Glomerular visceral epithelial cell (primary cell): ENCODE data around the gene ADAMTS1.
"Not testable (repeated sequence)": the region's sequence is repeated elsewhere in the genome, so short reads cannot be mapped to it uniquely, and the experiment has no call there.

Source experiments
- DNase-seq: peaks from one replicate; pipeline ENCODE4 v3.0.0-alpha.2; 2016; ENCODE audit errors: extremely low spot score

Gene ADAMTS1

DNA sequence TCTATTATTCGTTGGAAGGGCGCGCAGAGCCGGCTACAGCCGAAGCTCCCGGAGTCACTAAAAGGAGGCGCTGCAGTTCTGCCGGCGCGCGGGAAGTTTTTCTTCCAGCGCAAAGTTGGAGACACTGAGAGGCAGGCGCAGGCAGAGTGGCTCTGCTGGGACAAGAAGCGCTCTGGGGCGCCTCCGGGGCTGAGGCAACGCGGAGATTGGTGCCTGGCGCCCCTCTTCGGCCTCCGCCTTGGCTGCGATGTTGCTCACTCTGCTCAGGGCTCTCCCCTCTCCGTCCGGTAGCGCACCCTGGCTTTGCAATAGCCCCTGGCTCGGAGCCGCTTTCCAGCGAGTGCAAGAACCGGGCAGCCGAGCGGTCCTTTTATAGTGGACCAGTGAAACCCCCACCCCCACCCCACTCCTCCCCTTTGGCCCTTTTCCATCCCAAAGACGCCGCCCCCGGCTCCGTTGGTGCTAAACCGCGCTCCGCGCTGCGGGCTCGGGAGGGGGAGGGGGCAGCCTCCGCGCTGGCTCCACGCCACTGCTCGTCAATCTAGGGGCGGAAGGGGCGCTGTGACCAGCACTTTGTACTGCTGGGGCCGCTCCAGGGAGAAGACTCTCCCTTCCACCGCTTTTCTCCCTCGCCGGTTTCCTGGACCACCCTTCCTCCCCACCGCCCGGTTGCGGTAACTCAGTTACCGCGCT, at the start of gene ADAMTS1:
Gene ADAMTS1 (minus strand): TSS at position 344 of the 693 bp plus-strand sequence. CDS start 455 bp downstream, outside the sequence.
- DNase-seq, result peak; percentile 95

DNA sequence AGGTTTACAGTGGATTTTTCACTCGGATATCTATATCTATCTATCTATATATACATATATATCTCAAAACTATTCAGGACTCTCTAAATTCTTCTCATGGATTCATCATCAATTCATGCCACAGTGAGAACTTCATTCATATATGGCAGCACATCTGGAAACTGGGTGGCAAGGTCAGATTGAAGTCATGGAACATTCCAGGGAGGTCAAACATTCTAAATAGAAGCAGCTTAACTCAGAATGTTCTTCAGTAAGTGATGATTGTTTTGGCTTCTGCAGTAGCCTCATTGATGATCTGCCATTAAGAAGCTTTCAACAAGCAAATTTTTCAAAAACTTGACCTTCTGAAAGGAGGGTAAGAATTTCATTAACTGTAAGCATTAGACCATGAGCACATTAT, 46.9 kb upstream of the ADAMTS1 start:
- DNase-seq, result no peak

DNA sequence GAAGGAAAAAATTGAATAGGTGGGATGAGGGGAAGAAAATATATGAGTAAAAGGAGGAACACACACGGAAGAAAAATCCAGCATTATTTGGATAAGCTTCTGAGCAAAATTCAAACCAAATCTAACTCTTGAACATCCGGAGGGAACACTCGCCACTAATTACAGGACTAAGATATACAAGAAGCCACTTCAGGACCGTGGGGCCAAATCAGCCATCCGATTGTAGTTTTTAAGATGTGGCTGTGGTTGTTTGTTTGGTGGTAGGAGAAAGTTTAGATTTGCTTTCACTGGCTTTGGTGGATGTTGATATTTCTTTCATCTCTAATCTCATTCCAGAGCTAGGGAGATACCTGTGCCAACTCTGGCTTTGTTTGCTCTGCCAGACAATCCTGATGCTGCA, 43.7 kb upstream of the ADAMTS1 start:
- no peak for DNase-seq

DNA sequence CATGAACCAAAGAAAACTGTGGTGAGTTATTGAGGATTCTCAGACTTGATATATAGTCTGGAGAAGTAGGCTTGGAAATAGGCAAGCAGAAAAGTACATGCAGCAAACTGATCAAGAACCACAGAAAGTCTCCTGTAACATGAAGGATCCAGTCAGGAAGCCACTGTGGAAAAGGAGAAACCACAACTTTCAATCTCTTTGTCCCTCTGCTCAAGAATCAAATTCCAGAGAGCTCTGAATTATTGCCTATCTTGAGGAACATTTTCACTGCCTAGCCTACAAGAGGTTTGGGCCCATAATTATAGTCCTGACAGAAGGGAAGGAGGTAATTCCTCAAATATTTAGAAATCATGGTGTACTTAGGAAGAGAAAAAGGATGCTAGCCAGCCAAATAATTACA, 43.0 kb upstream of the ADAMTS1 start:
- DNase-seq, result no peak

DNA sequence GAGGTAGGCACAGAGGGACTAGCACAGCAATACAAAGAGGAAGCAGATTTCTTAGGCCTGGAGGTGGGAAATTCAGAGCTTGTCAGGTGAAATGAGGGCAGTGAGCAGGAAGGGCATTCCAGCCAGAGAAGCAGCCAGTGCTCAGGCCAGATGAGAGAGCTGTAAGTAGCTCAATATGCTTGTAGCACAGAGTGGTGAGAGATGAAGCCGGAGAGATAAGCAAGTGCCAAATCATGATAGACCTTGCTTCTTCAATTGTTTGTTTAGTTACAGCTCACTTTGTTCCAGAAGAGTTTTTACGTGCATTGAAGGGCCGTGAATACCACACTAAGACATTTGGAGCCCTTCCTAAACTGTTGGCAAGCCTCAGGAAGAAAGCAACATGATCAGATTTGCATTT, 42.0 kb upstream of the ADAMTS1 start:
- DNase-seq, result no peak

DNA sequence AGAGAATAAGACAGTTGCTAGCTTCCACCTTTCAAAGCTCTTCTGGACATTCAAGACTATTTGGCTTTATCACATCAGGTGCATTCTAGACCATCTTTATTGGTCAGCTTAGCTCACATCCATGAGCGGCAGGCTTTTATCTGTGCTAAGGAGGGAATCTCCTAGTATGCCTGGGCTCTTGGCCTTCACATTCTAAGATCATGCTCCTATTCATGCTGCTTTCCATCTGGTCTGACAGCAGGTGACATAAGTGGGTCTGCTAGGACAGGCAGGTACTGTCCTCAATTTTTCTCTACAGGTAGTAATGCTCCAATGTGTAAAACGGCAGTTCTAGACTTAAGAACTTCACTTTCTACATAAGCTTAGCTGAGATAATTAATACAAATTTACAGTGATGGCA, 39.2 kb upstream of the ADAMTS1 start:
- no peak for DNase-seq

DNA sequence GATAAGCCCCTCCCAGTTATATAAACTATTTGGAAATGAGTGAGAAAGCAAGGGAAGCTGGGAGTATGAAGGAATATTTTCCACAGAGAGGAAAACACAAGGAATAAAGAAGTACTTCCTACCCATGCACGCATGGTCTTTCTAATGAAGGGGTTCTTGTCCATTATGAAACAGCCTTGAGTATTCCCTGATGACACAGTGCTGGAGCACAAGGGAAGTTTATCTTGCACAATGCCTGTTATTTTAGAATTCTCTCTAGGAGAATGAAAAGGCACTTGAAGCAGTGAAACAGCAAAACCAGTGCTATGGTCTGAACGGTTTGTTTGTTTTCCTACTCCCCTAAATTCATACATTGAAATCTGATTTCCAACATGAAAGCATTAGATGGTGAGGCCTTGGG, 38.6 kb upstream of the ADAMTS1 start:
- no peak for DNase-seq

DNA sequence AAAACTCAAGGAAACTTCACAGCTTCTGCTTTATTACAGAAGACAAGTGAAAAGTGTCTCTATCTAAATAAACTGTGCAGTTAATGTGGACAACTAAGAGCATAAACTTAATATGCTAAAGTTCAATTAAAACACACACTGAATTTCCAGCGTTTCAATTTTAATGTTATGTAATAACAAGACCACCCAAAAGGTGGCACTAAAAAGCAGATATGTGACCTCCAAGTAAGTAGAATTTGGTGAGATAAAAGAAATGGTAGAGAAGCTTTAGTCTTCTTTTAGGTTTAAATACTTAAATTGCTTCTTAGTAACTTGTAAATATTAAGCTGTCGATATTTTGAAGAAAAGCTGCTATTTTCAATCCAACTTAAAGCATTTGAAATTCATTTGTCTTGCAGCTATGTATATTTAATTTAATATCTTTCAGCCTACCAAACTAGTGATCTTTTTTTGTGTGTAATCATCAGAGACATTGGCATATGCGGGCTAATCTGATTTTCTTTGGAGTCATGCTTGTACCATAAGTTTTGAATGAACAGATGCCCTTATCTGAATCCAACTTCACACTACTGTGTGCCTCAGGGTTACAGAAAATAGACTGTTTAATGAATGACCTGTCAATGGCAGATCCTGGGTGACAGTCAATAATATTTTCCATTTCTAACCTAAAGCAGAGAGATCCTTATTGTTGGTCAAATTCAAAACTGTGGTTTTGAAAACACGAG, 36.5 kb upstream of the ADAMTS1 start:
- peak; percentile 31 for DNase-seq

DNA sequence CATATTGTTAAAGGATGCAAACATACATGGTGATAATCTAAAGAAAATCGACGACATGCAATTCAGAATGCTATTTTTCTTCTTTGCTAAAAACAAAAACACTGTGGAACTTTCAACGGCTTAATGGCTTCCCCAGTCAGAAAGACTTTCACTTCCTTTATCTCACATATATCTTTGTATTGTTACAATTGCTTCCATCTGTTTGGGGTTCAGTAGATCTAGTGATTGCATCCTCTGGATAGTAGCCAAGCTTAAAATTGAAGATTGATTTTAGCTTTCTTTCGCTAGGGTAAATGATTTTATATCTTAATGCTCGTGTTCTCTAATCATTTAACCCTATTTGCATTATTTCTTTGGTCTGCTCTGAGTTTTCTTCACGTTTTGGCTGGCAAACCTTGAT, 31.8 kb upstream of the ADAMTS1 start:
- no peak for DNase-seq

DNA sequence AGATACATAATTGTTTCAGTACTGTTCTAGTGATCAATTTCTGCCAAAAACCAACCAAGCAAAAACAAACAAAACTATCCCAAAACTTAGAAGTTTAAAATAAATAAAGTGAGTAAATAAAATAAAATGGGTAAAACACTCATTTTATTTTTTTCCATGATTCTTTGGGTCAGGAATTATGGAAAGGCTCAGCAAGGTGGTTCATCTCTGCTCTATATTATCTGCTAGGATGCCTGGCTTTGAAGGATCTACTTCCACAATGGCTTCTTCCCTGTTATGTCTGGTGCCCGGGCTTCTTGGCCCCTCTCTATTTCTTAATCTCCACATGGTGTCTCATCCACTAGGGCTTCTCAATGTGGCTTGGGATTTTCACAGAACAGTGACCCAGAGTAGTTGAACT, 29.1 kb upstream of the ADAMTS1 start:
- DNase-seq, result no peak

DNA sequence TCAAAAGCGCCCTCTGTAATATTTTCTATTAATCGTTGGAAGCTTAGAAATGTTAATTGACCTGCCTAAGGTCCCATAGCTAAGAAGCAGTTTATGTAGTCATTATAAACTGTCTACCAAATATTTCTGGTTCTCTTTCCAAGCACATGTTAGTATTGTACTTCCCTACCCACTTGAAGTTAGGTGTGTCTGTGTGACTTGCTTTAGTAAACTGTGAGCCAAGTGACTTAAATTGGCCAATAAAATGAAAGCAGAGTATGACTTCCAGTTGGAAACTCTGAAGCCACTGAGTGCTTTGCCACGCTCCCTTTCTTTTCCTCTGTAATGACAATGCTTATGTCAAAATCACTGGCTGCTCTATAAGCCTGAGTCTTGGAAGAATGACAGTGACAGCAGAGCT, 20.6 kb upstream of the ADAMTS1 start:
- no peak for DNase-seq

DNA sequence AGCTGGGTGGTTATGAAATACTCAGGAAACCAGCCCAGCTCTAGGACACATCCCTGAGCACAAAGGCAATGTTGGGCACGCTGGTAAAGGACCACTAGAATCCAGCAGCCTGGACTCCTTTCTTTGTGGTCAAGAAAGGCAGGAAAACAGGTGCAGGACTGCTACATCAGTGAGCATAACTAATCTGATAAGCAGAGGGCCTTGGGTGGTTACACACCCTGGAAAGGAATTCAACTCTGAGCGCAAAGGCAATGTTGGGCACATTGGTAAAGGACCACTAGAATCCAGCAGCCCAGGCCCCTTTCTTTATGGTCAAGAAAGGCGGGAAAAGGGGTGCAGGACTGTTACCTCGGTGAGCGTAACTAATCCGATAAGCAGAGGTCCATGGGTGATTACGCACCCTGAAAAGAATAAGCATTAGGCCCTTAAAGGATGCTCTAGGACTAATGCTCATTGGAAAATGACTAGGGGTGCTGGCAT, 11.7 kb upstream of the ADAMTS1 start:
- DNase-seq, result not testable (repeated sequence)

DNA sequence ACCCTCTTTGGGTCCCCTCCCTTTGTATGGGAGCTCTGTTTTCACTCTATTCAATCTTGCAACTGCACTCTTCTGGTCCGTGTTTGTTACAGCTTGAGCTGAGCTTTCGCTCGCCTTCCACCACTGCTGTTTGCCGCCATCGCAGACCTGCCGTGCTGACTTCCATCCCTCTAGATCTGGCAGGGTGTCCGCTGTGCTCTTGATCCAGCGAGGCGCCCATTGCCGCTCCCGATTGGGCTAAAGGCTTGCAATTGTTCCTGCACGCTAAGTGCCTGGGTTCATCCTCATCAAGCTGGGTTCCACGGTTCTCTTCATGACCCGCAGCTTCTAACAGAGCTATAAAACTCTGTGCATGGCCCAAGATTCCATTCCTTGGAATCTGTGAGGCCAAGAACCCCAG, 9.5 kb upstream of the ADAMTS1 start:
- DNase-seq, result not testable (repeated sequence)

DNA sequence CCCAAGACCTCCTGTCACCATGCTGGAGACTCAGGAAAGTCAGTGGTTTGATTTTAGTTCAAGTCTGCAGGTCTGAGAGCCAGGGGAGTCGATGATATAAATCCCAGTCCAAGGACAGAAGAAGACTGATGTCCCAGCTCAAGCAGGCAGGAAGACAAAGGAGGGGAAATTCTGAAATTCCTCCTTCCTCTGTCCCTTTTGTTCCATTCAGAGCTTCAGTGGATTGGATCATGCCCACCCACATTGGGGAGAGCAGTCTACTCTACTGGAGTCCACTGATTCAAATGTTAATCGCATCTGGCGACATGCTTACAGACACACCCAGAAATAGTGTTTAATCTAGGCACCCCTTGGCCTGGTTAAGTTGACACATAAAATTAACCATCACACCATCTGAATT, 7.2 kb upstream of the ADAMTS1 start:
- no peak for DNase-seq

DNA sequence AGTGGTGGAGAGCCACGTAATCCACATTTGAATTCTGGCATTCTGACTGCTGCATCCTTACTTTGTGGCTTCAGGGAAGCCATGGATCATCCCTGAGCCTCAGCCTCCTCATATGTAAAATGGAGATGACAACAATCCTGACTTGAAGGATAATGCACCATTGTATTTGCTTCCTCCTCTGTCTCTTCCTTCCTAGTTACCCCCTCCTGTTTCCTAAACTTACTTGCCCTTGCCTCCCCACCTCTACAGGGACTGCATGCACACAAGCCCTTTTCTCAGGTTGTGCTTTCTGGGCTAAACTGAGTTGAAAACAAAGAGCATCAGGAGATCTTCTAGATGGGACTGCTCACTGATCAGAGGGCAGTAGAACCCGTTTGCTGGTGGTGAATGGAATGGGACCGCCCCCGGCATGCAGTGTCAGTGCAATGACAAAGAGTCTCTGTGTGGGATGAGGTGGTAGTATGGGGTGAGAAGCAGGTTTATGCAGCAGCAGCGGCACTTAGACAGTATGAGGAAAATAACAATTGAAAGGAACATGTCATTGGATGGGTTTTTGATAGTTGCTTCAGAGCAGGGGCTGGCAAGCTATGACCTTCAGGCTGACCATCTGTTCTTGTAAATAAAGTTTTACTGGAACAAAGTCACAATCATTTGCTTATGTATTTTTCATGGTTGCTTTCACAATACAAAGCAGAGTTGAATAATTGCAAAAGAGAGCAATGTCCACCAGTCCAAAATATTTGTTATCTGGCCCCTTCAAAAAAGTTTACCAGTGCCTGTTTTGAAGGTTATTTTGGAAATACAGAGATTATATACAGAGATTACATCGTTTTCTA, 6.1 kb upstream of the ADAMTS1 start:
- no peak for DNase-seq

DNA sequence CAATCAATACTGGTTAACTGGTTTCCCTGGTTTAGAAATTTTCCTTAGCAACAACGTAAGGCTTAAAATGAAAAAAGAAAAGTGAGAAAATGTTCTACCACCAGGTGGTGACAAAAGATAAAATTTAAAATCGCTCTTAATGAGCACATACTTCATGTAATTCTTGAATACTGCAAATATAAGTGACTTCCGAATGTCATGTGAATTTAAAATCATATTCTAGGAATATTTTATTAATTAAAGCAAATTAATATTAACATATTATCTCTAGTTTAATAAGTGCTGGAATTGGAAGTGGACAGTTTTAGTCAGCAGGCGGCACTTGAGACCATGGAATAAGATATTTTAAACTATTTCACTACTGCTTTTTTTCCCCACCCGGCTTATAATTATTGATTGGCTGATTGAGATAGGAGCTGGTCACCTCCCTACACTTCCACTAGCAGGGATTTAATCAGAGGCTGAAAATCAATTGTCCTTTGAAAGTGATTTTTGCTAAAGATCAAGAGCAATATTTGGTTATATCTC, 5.0 kb upstream of the ADAMTS1 start:
- DNase-seq, result peak; percentile 66

DNA sequence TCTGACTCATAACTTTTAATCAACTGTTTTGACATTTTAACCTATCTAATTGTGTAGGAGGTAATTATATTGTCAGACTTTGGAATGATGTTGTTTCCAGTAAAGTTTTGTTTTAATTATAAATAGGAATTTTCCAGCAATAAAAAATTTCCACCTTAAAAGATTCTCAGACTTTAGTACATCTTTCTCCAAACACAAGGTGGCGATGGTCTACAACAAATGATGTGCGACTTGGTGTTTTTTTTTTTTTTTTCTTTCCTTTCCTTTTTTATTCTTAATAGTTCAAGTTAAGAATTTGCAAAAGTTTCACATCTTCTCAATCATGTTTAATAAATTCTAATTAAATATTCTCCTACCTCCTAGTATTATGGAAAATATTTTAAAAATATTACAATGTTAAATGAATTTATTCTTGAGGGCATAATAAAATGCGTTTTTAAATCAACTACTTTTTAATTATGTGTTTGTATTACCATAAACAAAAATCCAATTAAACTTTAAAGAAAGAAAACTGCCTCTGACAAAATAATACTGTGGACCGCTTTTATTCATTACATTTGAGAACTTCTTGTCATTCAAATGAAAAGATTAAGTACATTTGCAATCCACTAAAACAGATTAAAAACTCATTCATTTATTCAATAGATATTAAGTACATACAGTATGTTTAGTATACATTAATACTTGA, 4.4 kb upstream of the ADAMTS1 start:
- DNase-seq, result peak; percentile 64

DNA sequence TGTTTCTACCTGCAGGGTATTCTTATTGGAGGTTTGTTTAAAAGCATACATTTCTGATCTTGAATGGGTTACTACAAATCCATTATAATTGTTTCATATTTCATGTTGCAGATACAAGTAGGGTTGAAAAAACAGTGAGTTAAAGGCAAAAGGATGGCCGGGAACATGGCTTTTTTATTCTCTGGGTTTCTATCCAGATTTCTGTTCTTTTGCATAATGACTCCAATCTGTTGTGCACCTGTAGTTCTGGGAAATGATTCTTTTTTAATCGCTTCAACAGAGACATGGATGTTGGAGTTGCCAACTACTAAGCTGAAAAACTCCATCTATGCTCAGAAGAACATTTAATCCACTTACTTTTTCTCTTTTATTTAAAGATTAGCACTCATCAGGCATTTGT, 2.7 kb upstream of the ADAMTS1 start:
- no peak for DNase-seq

DNA sequence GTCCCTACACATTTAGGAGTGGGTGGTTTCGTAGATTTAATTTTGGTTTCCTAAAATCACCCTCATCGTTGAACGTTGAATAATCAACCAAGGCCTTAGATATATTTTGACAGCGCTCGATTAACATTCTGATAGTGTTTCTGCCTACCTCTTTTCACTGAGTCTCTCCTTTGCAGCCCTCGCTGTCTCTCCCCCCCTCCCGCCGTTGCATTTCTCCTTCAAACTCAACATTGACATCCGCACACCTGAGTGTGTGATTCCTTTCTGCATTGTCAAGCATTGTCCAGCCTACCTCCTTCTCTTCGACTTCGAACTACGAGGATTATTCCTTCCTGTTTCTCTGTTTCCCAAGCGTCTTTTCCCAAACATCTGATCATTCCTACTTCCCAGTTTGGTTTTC, 1.8 kb upstream of the ADAMTS1 start:
- DNase-seq, result no peak

DNA sequence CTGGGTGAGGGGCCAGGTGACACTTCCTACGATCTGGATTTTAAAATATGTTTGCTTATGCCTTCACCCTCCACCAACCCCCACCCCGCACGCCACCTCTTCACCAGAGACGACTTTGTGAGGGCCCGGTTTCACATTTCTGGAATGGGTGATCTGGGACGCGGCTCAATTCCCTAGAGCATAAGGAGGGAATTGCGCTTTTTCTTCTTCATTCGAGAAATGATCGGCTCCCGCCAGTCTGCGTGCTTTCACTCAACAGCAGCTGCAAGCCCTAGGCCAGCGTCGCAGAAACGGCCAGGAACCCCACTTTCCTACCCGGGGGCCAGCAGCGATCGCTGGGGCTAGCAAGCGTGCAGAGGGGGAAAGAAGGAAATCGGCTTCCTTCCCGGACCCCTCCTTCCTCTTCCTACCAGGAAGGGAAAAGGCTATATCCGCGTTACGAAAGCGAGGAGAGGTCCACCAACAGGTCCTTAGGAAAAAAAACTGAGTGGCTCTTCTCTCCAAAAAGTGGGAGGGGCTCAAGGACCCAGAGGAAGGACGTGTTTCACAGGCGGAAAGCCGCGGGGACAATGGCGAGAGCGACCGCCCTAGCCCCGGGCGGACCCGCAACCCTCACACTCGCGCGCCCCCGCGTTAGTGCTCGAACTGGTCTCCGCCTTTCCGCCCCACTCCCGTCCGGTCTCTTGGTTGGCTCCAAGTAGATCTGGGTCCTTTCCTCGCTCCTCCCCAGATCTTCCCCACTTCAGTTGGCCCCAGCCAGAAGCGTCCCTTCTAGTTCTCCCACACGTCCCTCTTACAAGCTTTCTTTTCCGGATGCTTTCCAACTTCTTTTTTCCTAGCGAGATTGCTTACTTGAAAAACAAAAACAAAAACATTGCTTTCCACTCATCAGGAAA, 1.1 kb upstream of the ADAMTS1 start:
- peak; percentile 70 for DNase-seq

DNA sequence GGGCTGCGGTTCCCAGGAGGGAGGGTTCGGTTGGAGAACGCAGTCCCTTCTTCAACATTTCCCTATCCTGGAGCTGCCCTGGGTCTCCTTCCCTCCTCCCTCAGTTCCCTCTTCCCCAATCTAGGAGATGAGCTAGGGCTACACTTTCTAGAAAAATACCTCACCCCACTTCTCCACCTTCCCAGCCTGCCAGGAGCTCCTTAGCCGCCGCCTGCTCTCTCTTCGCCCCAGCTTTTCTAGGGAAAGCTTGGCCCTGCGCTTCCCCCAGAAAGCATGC, 488 bp upstream of the ADAMTS1 start:
- DNase-seq, result no peak
